GM23248 (cell line): ENCODE measurements around the gene SLX4IP.

Experiments
- EZH2 ChIP-seq: fragments of 200-600 bp; sonication (generic); IDR thresholded peaks from 2 replicates; pipeline ENCODE4 v1.6.1; 2018; ENCODE audit warnings: antibody characterized with exemption, mild to moderate bottlenecking; ENCODE audit not compliant: insufficient read depth, poor library complexity, severe bottlenecking
- EZH2phosphoT487 ChIP-seq: fragments of 200-600 bp; sonication (generic); IDR thresholded peaks from 2 replicates; pipeline ENCODE4 v1.6.1; 2018; ENCODE audit warnings: antibody characterized with exemption, moderate library complexity, mild to moderate bottlenecking, low read depth; ENCODE audit not compliant: insufficient read depth

- TF ChIP-seq EZH2 (no peak), EZH2phosphoT487 (no peak)
These were observed 212.8 kb downstream of the SLX4IP start for GRCh38 chr20:10647909-10648308.
